ENCODE measurements around the gene KYAT1. TPM values are rescaled to one million over a fixed set of nuclear protein-coding genes. Genes with fewer than 3 reads are reported as not detected.

KYAT1 gene
- total and polyA plus RNA-seq, 8 donors, result 1.1 to 5.2 (median 1.8) TPM

DNA sequence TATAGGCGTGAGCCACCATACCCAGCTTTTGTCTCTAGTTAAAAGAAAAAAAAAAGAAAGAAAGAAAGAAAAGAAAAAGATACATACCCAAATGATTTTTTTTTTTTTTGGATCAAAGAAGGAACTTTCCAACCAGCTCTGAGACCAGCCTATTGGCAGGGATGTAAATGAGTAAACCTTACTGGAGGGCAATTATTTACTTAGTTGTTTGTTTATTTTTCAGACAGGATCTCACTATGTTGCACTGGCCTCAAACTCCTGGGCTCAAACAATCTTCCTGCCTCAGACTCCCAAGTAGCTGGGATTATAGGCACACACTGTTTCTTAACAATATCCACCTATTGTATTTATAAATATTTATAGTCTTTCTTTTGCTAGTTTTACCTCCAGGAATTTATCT, 41.2 kb downstream of the KYAT1 start:
- no peaks in the 10 kb centered on the region for H3K36me3 ChIP-seq
- no peak overlapping the region for H3K27ac ChIP-seq
- TF ChIP-seq, protein P1, sequence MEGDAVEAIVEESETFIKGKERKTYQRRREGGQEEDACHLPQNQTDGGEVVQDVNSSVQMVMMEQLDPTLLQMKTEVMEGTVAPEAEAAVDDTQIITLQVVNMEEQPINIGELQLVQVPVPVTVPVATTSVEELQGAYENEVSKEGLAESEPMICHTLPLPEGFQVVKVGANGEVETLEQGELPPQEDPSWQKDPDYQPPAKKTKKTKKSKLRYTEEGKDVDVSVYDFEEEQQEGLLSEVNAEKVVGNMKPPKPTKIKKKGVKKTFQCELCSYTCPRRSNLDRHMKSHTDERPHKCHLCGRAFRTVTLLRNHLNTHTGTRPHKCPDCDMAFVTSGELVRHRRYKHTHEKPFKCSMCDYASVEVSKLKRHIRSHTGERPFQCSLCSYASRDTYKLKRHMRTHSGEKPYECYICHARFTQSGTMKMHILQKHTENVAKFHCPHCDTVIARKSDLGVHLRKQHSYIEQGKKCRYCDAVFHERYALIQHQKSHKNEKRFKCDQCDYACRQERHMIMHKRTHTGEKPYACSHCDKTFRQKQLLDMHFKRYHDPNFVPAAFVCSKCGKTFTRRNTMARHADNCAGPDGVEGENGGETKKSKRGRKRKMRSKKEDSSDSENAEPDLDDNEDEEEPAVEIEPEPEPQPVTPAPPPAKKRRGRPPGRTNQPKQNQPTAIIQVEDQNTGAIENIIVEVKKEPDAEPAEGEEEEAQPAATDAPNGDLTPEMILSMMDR (IDR thresholded peaks at IDR 0.05), result no peak
- H3K27me3 ChIP-seq, result no peaks in the 10 kb centered on the region
- intact Hi-C loops (cut with DNase I), result no loop called here
- ATAC-seq, result no peak
- 88 to 100% methylated on average over 1 of the region's 1 CpG for WGBS, 2 donors
- DNase-seq, result no peak
- H3K4me3 ChIP-seq, result no peak overlapping the region
- FAIRE-seq, result no peak
- peaks cover 0 to 3% (median 2%) of the 10 kb centered on the region in 3 donors for H3K4me1 ChIP-seq
- H3K9me3 ChIP-seq, result no peaks in the 10 kb centered on the region

DNA sequence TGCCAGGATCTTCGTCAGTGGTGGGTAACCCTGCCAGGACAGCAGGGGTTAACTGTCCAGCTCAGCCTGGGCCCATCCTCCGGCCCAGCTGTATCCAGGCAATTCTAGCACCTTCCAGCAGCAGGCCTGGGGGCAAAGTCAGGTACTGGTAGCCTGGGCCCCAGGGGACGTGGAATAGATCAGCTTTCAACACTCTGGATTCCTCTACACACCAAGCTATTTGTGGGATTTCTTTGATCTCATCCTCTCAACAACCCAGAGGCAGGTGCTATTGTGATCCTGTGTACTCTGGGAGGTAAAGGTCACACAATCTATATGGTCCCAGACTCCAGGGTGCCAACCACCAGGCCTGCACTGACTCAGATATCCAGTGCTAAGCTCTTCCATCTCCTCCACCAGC, 43.4 kb downstream of the KYAT1 start:
- WGBS, 2 donors, result 68 to 78% methylated on average over 3 of the region's 3 CpGs
- Histone ChIP-seq H3K4me3 (no peak overlapping the region), H3K27ac (no peak overlapping the region), H3K27me3 (no peaks in the 10 kb centered on the region), H3K4me1 (no peaks in the 10 kb centered on the region), H3K36me3 (no peaks in the 10 kb centered on the region), H3K9me3 (no peaks in the 10 kb centered on the region)
- TF ChIP-seq, protein P1 (IDR thresholded peaks at IDR 0.05), result no peak
- FAIRE-seq (no peak), DNase-seq (no peak), ATAC-seq (no peak)
- intact Hi-C loops (cut with DNase I), result no loop called here

DNA sequence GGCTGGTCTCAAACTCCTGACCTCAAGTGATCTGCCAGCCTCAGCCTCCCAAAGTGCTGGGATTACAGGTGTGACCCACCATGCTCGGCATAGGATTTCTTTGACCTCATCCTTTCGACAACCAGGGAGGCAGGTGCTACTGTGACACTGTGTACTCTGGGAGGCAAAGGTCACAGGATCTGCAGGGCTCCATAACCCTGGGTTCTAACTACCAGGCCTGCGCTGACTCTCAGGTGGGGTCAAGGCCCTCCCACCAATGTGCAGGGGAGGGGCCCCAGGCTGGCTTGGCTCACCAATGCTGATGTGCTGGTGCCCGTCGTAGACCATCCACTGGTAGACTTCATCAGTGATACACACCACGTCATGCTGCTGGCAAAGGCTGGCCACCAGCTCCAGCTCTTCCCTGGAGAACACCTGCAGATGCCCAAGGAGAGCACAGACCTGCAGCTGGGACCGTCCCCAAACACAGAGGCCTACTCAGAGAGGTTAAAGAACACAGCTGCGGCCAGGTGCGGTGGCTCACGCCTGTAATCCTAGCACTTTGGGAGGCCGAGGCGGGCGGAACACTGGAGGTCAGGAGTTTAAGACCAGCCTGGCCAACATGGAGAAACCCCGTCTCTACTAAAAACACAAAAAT, 45.1 kb downstream of the KYAT1 start:
- 88 to 92% methylated on average over 14 of the region's 14 CpGs for WGBS, 2 donors
- no peak for FAIRE-seq
- peak in 1 of 6 donors; percentile 35 for DNase-seq

DNA sequence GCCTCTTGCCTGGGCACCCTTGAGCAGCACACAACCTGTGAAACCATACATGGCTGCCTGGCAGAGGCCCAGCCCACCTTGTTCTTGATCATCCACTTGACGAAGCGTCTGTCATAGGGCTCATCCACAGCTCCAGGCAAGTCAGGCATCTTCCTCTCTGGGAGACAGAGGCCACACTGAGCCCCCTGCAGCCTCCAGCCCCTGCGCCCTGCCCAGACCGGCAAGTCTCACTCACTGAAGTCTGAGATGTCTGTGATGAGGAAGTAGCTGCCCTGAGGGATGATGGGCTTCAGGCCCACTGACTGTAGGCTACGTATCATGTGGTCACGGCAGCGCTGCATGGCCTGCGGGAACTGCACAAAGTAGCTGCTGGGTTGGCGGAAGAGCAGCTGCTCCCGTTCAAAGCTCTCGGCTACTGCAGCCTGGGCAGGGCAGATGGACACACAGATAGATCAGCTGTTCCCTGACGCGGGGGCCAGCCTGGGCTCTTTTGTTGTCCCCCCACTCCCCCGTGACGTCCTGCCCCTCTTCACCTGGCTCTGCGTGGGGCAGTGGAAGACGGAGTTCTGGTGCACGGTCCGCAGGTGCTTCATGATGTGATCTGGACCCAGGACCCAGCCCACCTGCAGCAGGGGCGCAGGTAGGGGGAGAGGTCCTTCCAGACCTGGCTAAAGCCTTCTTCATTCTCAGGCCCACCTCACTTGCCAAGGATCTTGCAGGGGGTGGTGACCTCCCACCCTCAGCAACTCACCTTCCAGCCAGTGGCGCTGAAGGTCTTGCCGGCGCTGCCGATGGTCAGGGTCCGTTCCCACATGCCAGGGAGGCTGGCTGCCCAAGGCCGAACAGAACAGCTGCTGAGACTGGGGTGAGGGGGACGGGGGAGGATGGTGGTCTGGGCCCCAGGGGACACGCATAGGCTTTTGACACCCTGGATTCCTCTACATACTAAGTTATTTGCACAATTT, 46.2 kb downstream of the KYAT1 start:
- no peak for ATAC-seq
- intact Hi-C loops (cut with DNase I), result no loop called here
- Histone ChIP-seq H3K27ac (no peak overlapping the region), H3K36me3 (no peaks in the 10 kb centered on the region), H3K4me3 (no peak overlapping the region), H3K4me1 (no peaks in the 10 kb centered on the region), H3K9me3 (no peaks in the 10 kb centered on the region), H3K27me3 (no peaks in the 10 kb centered on the region)
- FAIRE-seq, result no peak
- WGBS, 2 donors, result 95 to 96% methylated on average over 28 of the region's 28 CpGs
- TF ChIP-seq, protein P1 (IDR thresholded peaks at IDR 0.05), result no peak
- peak in 1 of 6 donors; percentile 60 for DNase-seq

More for the DNA sequence above, 45.1 kb downstream of the KYAT1 start:
- Histone ChIP-seq H3K4me3 (no peak overlapping the region), H3K27ac (no peak overlapping the region), H3K4me1 (no peaks in the 10 kb centered on the region), H3K27me3 (no peaks in the 10 kb centered on the region), H3K36me3 (no peaks in the 10 kb centered on the region), H3K9me3 (no peaks in the 10 kb centered on the region)
- no peak for ATAC-seq
- intact Hi-C loops (cut with DNase I), result no loop called here
- TF ChIP-seq, protein P1 (IDR thresholded peaks at IDR 0.05), result no peak

Measured in pancreas (tissue), 10 donors.